GM12892 (cell line): ENCODE results near the gene RBM28.

Experiments
- POLR2A ChIP-seq: IDR thresholded peaks from 2 replicates; pipeline ENCODE4 v1.6.1; 2011; ENCODE audit warnings: low read depth, low read length, control low read depth
- POLR2AphosphoS5 ChIP-seq: IDR thresholded peaks from 2 replicates; pipeline ENCODE4 v1.6.1; 2011; ENCODE audit warnings: low read depth, low read length, control low read depth
- TAF1 ChIP-seq: IDR thresholded peaks from 2 replicates; pipeline ENCODE4 v1.6.1; 2011; ENCODE audit warnings: low read depth, mild to moderate bottlenecking, control low read depth, low read length, borderline replicate concordance

DNA sequence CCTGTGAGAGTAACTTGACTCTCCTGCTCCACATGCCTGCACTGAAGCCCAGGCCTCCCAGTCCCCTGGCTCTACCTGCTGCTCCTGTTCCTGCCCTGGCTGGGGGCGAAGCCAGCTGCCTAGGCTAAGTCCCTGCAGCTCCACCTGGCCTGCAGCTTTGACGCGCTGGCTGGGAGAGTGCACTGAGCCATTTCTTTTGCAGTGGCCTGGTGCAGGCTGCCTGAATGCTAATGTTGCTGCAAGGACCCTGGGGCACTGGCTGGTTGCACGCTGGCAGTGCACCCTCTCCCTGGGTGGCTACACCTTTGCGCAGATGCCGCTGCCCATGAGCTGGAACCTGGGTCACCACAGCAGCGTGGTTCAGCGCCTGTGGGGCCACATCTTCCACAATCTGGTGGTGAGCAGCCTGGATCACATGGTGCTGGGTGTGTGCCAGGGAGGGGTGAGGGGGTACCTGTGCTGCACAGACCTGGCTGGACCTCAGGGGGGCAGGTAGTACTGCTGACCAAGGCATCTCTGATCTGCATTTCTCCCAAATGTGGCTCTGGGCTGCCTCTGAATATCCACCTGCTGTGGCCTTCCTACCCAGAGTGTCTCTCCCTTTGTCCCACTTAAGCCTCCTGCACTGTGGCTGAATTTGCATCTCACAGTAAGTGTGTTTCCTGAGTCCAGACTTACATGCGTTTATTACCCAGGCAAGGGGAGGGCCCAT is 46.1 kb upstream of the RBM28 start:
- TF ChIP-seq POLR2AphosphoS5 (no peak), POLR2A (no peak), TAF1 (no peak)
